Lower leg skin (tissue), 4 donors: ENCODE data around the gene FAM110A. TPM values are rescaled to one million over a fixed set of nuclear protein-coding genes. Genes with fewer than 3 reads are reported as not detected.

Experiments used
- DNase-seq, 2 donors: peaks; one replicate each; pipeline ENCODE4 v3.0.0-alpha.2; 2019; ENCODE audit warnings: low spot score in 2 of 2
- H3K4me3 ChIP-seq: fragments of 200-600 bp; sonication (generic); 2 replicates; pipeline ENCODE4 v1.5.1; 2017; ENCODE audit warnings: mild to moderate bottlenecking, low read depth; ENCODE audit not compliant: poor library complexity, severe bottlenecking
- POLR2A ChIP-seq, 2 donors: fragments of 450-650 bp; IDR thresholded peaks; one replicate each; pipeline ENCODE4 v1.6.1; 2016 to 2017; ENCODE audit warnings: antibody characterized with exemption in 2 of 2, mild to moderate bottlenecking in 1 of 2, moderate library complexity in 1 of 2
- WGBS, 2 donors: methylation state at CpG; one replicate each; pipeline ENCODE4 v1.1.5; 2018; 5-methylcytosine and 5-hydroxymethylcytosine counted together
- intact Hi-C: fragments of 100-400 bp; cut with DNase I; formaldehyde crosslinking; loops from one replicate; pipeline ENCODE4 v1.15.0; 2023; ENCODE audit warnings: low total_unique reads
- total RNA-seq, 4 donors: library from RNA; depleted of rRNA; stranded (reverse); fragments of >200 nt; gene quantifications; one replicate each; pipeline ENCODE4 v1.1.0, GENCODE V29; 2016
- TF ChIP-seq, protein P1 (sequence below), 3 donors: fragments of 450-650 bp; IDR thresholded peaks; one replicate each; pipeline ENCODE4 v1.5.1; 2016; ENCODE audit warnings: antibody characterized with exemption in 3 of 3, mild to moderate bottlenecking in 3 of 3, moderate library complexity in 2 of 3

FAM110A gene
- total RNA-seq, 4 donors from 2014 or later: 66.3 to 107 (median 82.5) TPM

DNA sequence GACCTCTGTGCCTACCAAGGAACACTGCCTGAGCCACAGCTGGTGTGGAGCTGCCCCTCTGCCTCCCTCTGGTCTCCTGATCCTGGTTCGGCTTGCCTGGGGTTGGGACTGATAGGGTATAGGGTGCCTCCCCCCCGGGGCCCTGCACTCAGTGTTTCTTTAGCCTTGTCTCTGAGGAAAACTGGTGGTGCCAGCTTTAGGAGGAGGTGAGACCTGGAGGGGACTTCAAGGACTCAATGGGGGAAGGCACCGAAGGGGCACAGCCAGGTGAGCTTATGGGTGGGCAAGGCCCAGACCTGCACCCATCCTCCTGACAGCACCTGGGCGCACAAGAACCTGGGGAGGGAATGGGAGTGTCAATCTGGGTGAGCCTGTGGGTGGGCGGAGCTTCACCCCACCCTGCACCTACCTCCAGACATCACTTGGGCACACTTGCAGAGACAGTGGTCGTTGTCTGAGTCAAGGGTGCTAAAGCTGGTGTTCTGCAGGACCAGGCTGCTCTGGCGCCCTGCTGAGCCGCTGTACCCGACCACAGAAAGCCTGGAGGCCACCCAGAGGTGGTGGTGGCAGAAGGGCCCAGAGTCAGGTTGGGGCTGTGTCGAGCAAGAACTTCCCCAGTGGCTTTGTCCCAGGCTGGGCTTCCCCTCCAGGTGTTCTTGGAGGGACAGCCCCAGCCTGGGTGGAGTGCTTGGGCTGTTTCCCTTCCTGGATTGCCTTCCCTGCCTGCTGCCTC is 40.5 kb downstream of the FAM110A start:
- 67 to 71% methylated on average over 8 of the region's 10 CpGs for WGBS, 2 donors
- intact Hi-C loops: no loop called here
- no peak overlapping the region for H3K4me3 ChIP-seq
- TF ChIP-seq, protein P1, sequence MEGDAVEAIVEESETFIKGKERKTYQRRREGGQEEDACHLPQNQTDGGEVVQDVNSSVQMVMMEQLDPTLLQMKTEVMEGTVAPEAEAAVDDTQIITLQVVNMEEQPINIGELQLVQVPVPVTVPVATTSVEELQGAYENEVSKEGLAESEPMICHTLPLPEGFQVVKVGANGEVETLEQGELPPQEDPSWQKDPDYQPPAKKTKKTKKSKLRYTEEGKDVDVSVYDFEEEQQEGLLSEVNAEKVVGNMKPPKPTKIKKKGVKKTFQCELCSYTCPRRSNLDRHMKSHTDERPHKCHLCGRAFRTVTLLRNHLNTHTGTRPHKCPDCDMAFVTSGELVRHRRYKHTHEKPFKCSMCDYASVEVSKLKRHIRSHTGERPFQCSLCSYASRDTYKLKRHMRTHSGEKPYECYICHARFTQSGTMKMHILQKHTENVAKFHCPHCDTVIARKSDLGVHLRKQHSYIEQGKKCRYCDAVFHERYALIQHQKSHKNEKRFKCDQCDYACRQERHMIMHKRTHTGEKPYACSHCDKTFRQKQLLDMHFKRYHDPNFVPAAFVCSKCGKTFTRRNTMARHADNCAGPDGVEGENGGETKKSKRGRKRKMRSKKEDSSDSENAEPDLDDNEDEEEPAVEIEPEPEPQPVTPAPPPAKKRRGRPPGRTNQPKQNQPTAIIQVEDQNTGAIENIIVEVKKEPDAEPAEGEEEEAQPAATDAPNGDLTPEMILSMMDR (IDR thresholded peaks at IDR 0.05): no peak
- TF ChIP-seq POLR2A (IDR thresholded peaks at IDR 0.05): no peak
- no peak for DNase-seq

DNA sequence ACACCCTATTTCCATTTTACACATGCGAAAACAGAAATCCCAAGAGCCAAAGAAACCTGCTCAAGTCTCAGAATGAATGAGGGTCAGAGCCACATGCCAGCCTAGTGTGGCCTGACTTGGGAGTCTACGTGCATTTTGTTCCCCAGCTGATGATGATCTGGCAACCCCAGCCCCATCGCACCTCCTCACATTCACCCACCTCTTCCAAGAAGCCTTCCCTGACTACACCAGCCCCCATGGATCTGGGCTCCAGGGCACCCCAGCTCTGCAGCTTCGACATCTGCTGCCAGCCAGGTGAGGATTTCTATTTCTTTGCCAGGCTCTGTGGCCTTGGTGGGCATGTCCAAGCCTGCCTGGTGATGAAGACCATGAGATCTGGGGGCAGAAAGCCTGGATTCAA is 41.6 kb downstream of the FAM110A start:
- WGBS, 2 donors: 78 to 82% methylated on average over 4 of the region's 4 CpGs
- TF ChIP-seq, protein P1 (IDR thresholded peaks at IDR 0.05): no peak
- TF ChIP-seq POLR2A (IDR thresholded peaks at IDR 0.05): no peak
- DNase-seq: no peak
- intact Hi-C loops: no loop called here
- no peak overlapping the region for H3K4me3 ChIP-seq

DNA sequence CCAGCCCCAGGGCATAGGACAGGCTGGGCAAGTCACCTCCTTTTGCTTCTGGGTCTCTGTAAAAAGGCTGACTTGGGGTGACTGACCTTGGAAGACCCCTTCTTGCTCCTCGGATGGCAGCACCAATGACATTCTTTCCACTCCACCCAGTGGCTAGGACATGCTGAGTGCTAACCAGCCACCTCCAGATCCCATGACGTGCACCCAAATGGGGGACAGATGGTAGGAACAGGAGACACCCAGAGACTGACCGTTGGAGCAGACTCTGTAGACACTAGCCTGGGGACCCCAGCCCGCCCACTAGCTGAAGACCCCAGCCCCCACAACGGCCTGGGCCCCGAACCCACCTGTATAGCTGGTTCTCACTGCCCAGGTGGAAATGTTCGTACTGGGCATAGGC is 44.3 kb downstream of the FAM110A start:
- H3K4me3 ChIP-seq: no peak overlapping the region
- intact Hi-C loops: no loop called here
- peak in 1 of 2 donors; percentile 62 for DNase-seq
- no peak for TF ChIP-seq POLR2A (IDR thresholded peaks at IDR 0.05)
- TF ChIP-seq, protein P1 (IDR thresholded peaks at IDR 0.05): no peak
- WGBS, 2 donors: 44 to 75% methylated on average over 2 to 4 of the region's 7 CpGs

DNA sequence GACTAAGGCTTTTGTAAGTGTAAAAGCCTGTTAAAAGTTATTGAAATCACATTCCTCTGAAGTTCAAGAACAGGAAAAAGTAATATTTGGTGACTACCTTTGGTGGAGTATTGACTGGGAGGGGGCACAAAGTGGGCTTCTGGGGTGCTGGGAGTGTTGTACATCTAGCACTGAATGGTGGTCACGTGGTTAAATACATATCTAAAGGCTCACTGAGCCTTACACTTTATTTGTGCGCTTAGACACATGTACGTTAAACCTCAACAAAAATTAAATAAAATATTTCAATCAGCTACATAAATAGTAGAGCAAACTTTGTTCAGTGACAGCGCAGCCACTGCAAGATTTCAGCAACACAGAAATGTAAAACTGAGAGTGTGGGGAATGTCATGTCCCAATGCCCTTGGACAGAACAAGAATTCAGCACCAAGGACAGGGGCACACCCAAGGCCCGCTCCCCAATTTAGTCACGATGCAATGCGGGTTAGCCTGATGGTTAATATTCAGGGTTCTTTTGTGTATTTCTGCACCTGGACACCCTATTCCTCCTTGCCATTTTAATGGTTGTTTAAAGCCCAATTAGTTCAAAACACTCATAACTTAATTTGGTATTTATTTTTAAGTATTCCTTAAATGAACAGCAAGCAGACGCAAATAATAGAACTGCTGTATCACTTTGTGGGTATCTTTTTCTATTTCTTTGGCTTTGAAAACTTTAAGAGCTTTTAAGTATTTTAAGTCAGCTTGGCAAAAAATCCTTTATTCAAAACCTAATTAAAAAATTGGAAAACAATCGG is 45.2 kb downstream of the FAM110A start:
- DNase-seq: peak in 1 of 2 donors; percentile 48
- 56 to 59% methylated on average over 9 of the region's 9 CpGs for WGBS, 2 donors
- intact Hi-C loops: no loop called here
- H3K4me3 ChIP-seq: no peak overlapping the region
- TF ChIP-seq, protein P1 (IDR thresholded peaks at IDR 0.05): no peak
- TF ChIP-seq POLR2A (IDR thresholded peaks at IDR 0.05): no peak

GRCh38 chr20:879626-880025 is 46.1 kb downstream of the FAM110A start:
- 63 to 69% methylated on average over 4 of the region's 4 CpGs for WGBS, 2 donors
- no peak for TF ChIP-seq POLR2A (IDR thresholded peaks at IDR 0.05)
- TF ChIP-seq, protein P1 (IDR thresholded peaks at IDR 0.05): no peak
- no peak overlapping the region for H3K4me3 ChIP-seq
- intact Hi-C loops: no loop called here
- peak in 1 of 2 donors; percentile 80 for DNase-seq
